Osteoblast (primary cell): Measurements from ENCODE around the gene SMC6. TPM values are rescaled to one million over a fixed set of nuclear protein-coding genes. Genes with fewer than 3 reads are reported as not detected.

Experiments
- DNase-seq: peaks from one replicate; pipeline ENCODE4 v3.0.0; 2011; ENCODE audit warnings: low spot score, mixed read lengths; ENCODE audit not compliant: insufficient read length; ENCODE audit errors: missing footprints
- H2AFZ ChIP-seq: 2 replicates; pipeline ENCODE4 v1.6.0; 2011; ENCODE audit warnings: mild to moderate bottlenecking, low read length
- H3K27ac ChIP-seq: 2 replicates; pipeline ENCODE4 v1.5.1; 2011; ENCODE audit warnings: mild to moderate bottlenecking, low read depth, low read length, moderate library complexity
- H3K27me3 ChIP-seq: 2 replicates; pipeline ENCODE4 v1.6.0; 2012; ENCODE audit warnings: mild to moderate bottlenecking, control low read depth, inconsistent platforms, low read length, moderate library complexity; ENCODE audit not compliant: insufficient read depth
- H3K36me3 ChIP-seq: 2 replicates; pipeline ENCODE4 v1.5.1; 2011; ENCODE audit warnings: mild to moderate bottlenecking, low read length, control low read depth, moderate library complexity; ENCODE audit not compliant: insufficient read depth
- H3K4me1 ChIP-seq: 2 replicates; pipeline ENCODE4 v1.5.1; 2011; ENCODE audit warnings: mild to moderate bottlenecking, low read length, control low read depth, moderate library complexity; ENCODE audit not compliant: insufficient read depth
- H3K4me2 ChIP-seq: 2 replicates; pipeline ENCODE4 v1.6.0; 2011; ENCODE audit warnings: mild to moderate bottlenecking, low read length; ENCODE audit not compliant: insufficient read depth
- H3K4me3 ChIP-seq: fragments of 200-600 bp; sonication (generic); 3 replicates; pipeline ENCODE4 v1.5.1; 2012; ENCODE audit warnings: mild to moderate bottlenecking, low read length, inconsistent platforms; ENCODE audit not compliant: insufficient read depth
- H3K79me2 ChIP-seq: 2 replicates; pipeline ENCODE4 v1.6.0; 2012; ENCODE audit warnings: mild to moderate bottlenecking, low read length, control low read depth, inconsistent platforms; ENCODE audit not compliant: insufficient read depth
- H3K9me3 ChIP-seq: 2 replicates; pipeline ENCODE4 v1.5.1; 2011; ENCODE audit warnings: low read depth, low read length, control low read depth
- H4K20me1 ChIP-seq: 2 replicates; pipeline ENCODE4 v1.6.0; 2012; ENCODE audit warnings: mild to moderate bottlenecking, low read length, control low read depth; ENCODE audit not compliant: insufficient read depth
- CTCF ChIP-seq: IDR thresholded peaks from 2 replicates; pipeline ENCODE4 v1.5.1; 2011; ENCODE audit warnings: mild to moderate bottlenecking, low read depth, low read length, moderate library complexity; ENCODE audit errors: extremely low read depth
- total RNA-seq: library from RNA; depleted of rRNA; stranded (reverse); fragments of >200 nt; gene quantifications from 2 replicates; pipeline ENCODE4 v1.2.3, GENCODE V29; 2012

The SMC6 gene
- total RNA-seq, 1 donor, result 22.4 TPM

- no peaks in the 10 kb centered on the region for H3K9me3 ChIP-seq
- no peak overlapping the region for H3K4me2 ChIP-seq
- H3K79me2 ChIP-seq, result no peaks in the 10 kb centered on the region
- no peak for TF ChIP-seq CTCF
- no peak for DNase-seq
- no peak overlapping the region for H3K27ac ChIP-seq
- H4K20me1 ChIP-seq, result no peaks in the 10 kb centered on the region
- peaks cover 16% of the 10 kb centered on the region for H3K36me3 ChIP-seq
- no peak overlapping the region for H2AFZ ChIP-seq
- H3K4me1 ChIP-seq, result peaks cover 5% of the 10 kb centered on the region
- no peak overlapping the region for H3K4me3 ChIP-seq
- no peaks in the 10 kb centered on the region for H3K27me3 ChIP-seq
Observed at GRCh38 chr2:17664534-17664933, 89.1 kb downstream of the SMC6 start.

GRCh38 chr2:17662723-17663122, 90.9 kb downstream of the SMC6 start:
- Histone ChIP-seq H3K27ac (no peak overlapping the region), H3K36me3 (peaks cover 6% of the 10 kb centered on the region), H2AFZ (no peak overlapping the region), H3K4me3 (no peak overlapping the region), H3K4me1 (peaks cover 8% of the 10 kb centered on the region), H4K20me1 (no peaks in the 10 kb centered on the region), H3K79me2 (no peaks in the 10 kb centered on the region), H3K9me3 (no peaks in the 10 kb centered on the region), H3K4me2 (no peak overlapping the region), H3K27me3 (no peaks in the 10 kb centered on the region)
- DNase-seq, result no peak
- TF ChIP-seq CTCF, result no peak

- no peak overlapping the region for H3K4me3 ChIP-seq
- no peaks in the 10 kb centered on the region for H3K9me3 ChIP-seq
- no peaks in the 10 kb centered on the region for H4K20me1 ChIP-seq
- H3K4me2 ChIP-seq, result no peak overlapping the region
- no peak for TF ChIP-seq CTCF
- H3K4me1 ChIP-seq, result peaks cover 4% of the 10 kb centered on the region
- H3K79me2 ChIP-seq, result no peaks in the 10 kb centered on the region
- H3K27me3 ChIP-seq, result no peaks in the 10 kb centered on the region
- peak; percentile 19 for DNase-seq
- no peak overlapping the region for H3K27ac ChIP-seq
- no peak overlapping the region for H2AFZ ChIP-seq
- H3K36me3 ChIP-seq, result peaks cover 6% of the 10 kb centered on the region
Observed at GRCh38 chr2:17661460-17661859, 92.2 kb downstream of the SMC6 start.

DNA sequence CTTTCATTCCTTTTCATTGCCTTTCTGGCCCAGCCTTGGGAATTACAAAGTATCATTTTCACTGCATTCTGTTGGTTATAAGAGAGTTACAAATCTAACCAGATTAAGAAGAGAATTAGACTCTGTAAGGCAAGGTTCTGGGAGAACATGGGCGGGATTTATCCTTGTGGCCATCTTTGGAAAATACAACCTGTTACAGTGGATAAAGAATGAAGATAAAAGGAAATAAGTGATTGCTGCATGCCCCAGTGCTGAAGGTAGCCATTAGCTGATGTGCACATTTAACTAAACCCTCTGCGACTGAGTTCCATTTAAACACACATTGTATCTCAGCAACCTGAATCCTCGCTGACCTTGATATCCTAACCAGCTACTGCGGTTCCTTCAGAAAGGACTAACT, 93.4 kb downstream of the SMC6 start:
- Histone ChIP-seq H3K36me3 (peaks cover 6% of the 10 kb centered on the region), H3K4me2 (no peak overlapping the region), H2AFZ (no peak overlapping the region), H3K27me3 (no peaks in the 10 kb centered on the region), H4K20me1 (no peaks in the 10 kb centered on the region), H3K27ac (no peak overlapping the region), H3K4me1 (peaks cover 4% of the 10 kb centered on the region), H3K79me2 (no peaks in the 10 kb centered on the region), H3K4me3 (no peak overlapping the region), H3K9me3 (no peaks in the 10 kb centered on the region)
- TF ChIP-seq CTCF, result no peak
- no peak for DNase-seq
